ENCODE data around the gene SEPTIN5. TPM values are rescaled to one million over a fixed set of nuclear protein-coding genes. Genes with fewer than 3 reads are reported as not detected.

The SEPTIN5 gene
- total and polyA plus RNA-seq, 4 experiments from 2014 or later: not detected

DNA sequence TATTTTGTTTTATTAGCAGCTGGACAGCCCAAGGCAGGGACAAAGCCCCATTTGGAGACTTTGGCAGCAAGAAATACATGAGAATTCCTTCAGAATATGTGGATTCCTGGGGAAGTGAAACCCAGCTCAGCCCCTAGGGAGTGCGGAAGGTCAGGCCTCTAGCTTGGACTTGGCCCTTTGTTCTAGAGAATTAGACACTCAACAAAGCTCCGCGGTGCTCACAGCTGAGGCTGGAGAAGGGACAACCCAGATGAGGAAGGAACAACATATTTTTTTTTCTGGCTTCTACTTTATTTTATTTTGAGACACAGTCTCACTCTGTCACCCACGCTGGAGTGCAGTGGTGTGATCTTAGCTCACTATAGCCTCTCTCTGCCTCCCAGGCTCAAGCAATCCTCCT lies 44.7 kb upstream of the SEPTIN5 start:
- Mint-ChIP-seq H3K27ac (no peak overlapping the region), H3K4me1 (no peaks in the 10 kb centered on the region), H3K9me3 (no peaks in the 10 kb centered on the region), H3K36me3 (no peaks in the 10 kb centered on the region), H3K27me3 (peaks cover 3 to 9% of the 10 kb centered on the region in 2 donors), H3K4me3 (no peak overlapping the region)
- Histone ChIP-seq H3K4me3 (ENCODE audit: low read length in 2 of 2) (no peak overlapping the region), H3K27ac (ENCODE audit: low read depth, low read length) (no peak overlapping the region), H3K36me3 (ENCODE audit: insufficient read depth, low read length) (no peaks in the 10 kb centered on the region), H3K4me1 (ENCODE audit: insufficient read depth, low read length) (no peaks in the 10 kb centered on the region), H3K9me3 (ENCODE audit: control insufficient read depth in 1 of 2, low read length in 2 of 2) (no peaks in the 10 kb centered on the region), H3K27me3 (ENCODE audit: insufficient read depth, low read length) (peaks cover under 1% of the 10 kb centered on the region)
- ChIA-PET CTCF (ENCODE audit: partially characterized antibody) (no interaction called here), POLR2A (ENCODE audit: partially characterized antibody) (no interaction called here)
- intact Hi-C loops (cut with micrococcal nuclease): no loop called here
- DNase-seq: no peak

GRCh38 chr22:19671316-19671715 lies 43.0 kb upstream of the SEPTIN5 start:
- H3K9me3 Mint-ChIP-seq: no peaks in the 10 kb centered on the region
- ChIA-PET CTCF (ENCODE audit: partially characterized antibody) (no interaction called here), POLR2A (ENCODE audit: partially characterized antibody) (no interaction called here)
- Histone ChIP-seq H3K27ac (ENCODE audit: low read depth, low read length) (no peak overlapping the region), H3K27me3 (ENCODE audit: insufficient read depth, low read length) (peaks cover 6% of the 10 kb centered on the region), H3K36me3 (ENCODE audit: insufficient read depth, low read length) (no peaks in the 10 kb centered on the region), H3K9me3 (ENCODE audit: control insufficient read depth in 1 of 2, low read length in 2 of 2) (no peaks in the 10 kb centered on the region), H3K4me1 (ENCODE audit: insufficient read depth, low read length) (no peaks in the 10 kb centered on the region), H3K4me3 (ENCODE audit: low read length in 2 of 2) (no peak overlapping the region)
- H3K27me3 Mint-ChIP-seq: peaks cover 7 to 8% of the 10 kb centered on the region in 2 donors
- intact Hi-C loops (cut with micrococcal nuclease): no loop called here
- no peak overlapping the region for H3K4me3 Mint-ChIP-seq
- DNase-seq: no peak
- no peaks in the 10 kb centered on the region for H3K4me1 Mint-ChIP-seq
- no peaks in the 10 kb centered on the region for H3K36me3 Mint-ChIP-seq
- no peak overlapping the region for H3K27ac Mint-ChIP-seq

DNA sequence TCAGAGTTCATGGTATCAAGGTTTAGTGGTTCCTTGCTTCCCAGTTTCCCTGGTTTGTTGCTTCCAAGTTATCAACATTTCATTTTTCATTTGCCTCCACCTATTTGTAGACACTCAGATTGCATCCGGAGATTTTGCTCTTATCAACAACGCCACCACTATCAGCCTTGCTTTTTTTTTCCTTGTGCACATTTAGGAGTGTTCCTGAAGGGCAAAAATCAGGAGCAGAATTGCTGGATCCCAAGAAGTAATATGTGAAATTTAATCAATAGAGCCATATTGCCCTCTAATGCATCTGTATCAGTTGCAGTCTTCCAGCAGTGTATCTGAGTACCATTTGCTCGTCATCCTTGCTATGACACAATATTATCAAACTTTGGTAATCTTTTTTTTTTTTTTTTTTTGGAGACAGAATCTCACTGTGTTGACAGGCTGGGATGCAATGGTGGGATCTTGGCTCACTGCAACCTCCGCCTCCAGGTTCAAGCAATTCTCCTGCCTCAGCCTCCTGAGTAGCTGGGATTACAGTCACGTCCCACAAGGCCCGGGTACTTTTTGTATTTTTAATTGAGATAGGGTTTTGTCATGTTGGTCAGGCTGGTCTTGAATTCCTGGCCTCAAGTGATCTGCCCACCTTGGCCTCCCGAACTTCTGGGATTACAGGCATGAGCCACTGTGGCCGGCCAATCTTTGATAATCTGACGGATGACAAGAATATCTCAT lies 42.1 kb upstream of the SEPTIN5 start:
- Mint-ChIP-seq H3K27me3 (peaks cover 7 to 9% of the 10 kb centered on the region in 2 donors), H3K4me1 (no peaks in the 10 kb centered on the region), H3K4me3 (no peak overlapping the region), H3K9me3 (no peaks in the 10 kb centered on the region), H3K27ac (no peak overlapping the region), H3K36me3 (no peaks in the 10 kb centered on the region)
- Histone ChIP-seq H3K27me3 (ENCODE audit: insufficient read depth, low read length) (peaks cover 6% of the 10 kb centered on the region), H3K9me3 (ENCODE audit: control insufficient read depth in 1 of 2, low read length in 2 of 2) (no peaks in the 10 kb centered on the region), H3K4me1 (ENCODE audit: insufficient read depth, low read length) (no peaks in the 10 kb centered on the region), H3K36me3 (ENCODE audit: insufficient read depth, low read length) (no peaks in the 10 kb centered on the region), H3K27ac (ENCODE audit: low read depth, low read length) (no peak overlapping the region), H3K4me3 (ENCODE audit: low read length in 2 of 2) (no peak overlapping the region)
- no peak for DNase-seq
- POLR2A ChIA-PET (ENCODE audit: partially characterized antibody): no interaction called here
- intact Hi-C loops (cut with micrococcal nuclease): no loop called here
- CTCF ChIA-PET (ENCODE audit: partially characterized antibody): no interaction called here

GRCh38 chr22:19673660-19674059 lies 40.6 kb upstream of the SEPTIN5 start:
- no peaks in the 10 kb centered on the region for H3K9me3 ChIP-seq (ENCODE audit: control insufficient read depth in 1 of 2, low read length in 2 of 2)
- H3K4me3 ChIP-seq (ENCODE audit: low read length in 2 of 2): no peak overlapping the region
- H3K27me3 ChIP-seq (ENCODE audit: insufficient read depth, low read length): peaks cover 6% of the 10 kb centered on the region
- intact Hi-C loops (cut with micrococcal nuclease): no loop called here
- Mint-ChIP-seq H3K4me1 (no peaks in the 10 kb centered on the region), H3K27ac (no peak overlapping the region), H3K9me3 (no peaks in the 10 kb centered on the region), H3K4me3 (no peak overlapping the region), H3K36me3 (no peaks in the 10 kb centered on the region), H3K27me3 (peaks cover 10 to 12% of the 10 kb centered on the region in 2 donors)
- no peak overlapping the region for H3K27ac ChIP-seq (ENCODE audit: low read depth, low read length)
- ChIA-PET CTCF (ENCODE audit: partially characterized antibody) (no interaction called here), POLR2A (ENCODE audit: partially characterized antibody) (no interaction called here)
- no peaks in the 10 kb centered on the region for H3K4me1 ChIP-seq (ENCODE audit: insufficient read depth, low read length)
- DNase-seq: no peak
- no peaks in the 10 kb centered on the region for H3K36me3 ChIP-seq (ENCODE audit: insufficient read depth, low read length)

- H3K27ac ChIP-seq (ENCODE audit: low read depth, low read length): no peak overlapping the region
- no peaks in the 10 kb centered on the region for H3K4me1 ChIP-seq (ENCODE audit: insufficient read depth, low read length)
- Mint-ChIP-seq H3K4me1 (no peaks in the 10 kb centered on the region), H3K9me3 (no peaks in the 10 kb centered on the region), H3K36me3 (no peaks in the 10 kb centered on the region), H3K27ac (no peak overlapping the region), H3K27me3 (peaks cover 10 to 12% of the 10 kb centered on the region in 2 donors), H3K4me3 (no peak overlapping the region)
- ChIA-PET CTCF (ENCODE audit: partially characterized antibody) (no interaction called here), POLR2A (ENCODE audit: partially characterized antibody) (no interaction called here)
- no peaks in the 10 kb centered on the region for H3K36me3 ChIP-seq (ENCODE audit: insufficient read depth, low read length)
- no peak overlapping the region for H3K4me3 ChIP-seq (ENCODE audit: low read length in 2 of 2)
- intact Hi-C loops (cut with micrococcal nuclease): no loop called here
- no peak for DNase-seq
- peaks cover 6% of the 10 kb centered on the region for H3K27me3 ChIP-seq (ENCODE audit: insufficient read depth, low read length)
- no peaks in the 10 kb centered on the region for H3K9me3 ChIP-seq (ENCODE audit: control insufficient read depth in 1 of 2, low read length in 2 of 2)
Measured at GRCh38 chr22:19674129-19674928, 40.0 kb upstream of the SEPTIN5 start.

DNA sequence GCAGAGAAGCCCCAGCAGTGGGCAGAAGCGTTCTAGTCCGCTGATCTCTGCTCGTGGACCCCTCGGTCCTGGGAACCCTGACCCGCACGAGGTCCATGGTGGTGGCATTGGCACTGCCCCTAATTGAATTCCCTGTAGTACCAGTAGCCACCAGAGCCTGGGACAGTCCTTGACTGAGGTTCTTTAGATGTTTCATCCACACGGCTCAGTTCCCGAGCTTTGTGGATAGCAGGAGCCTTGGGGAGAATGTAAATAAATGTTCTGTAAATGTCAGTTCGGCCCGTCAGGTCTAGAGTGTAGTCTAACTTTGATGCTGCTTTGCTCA lies 39.4 kb upstream of the SEPTIN5 start:
- Histone ChIP-seq H3K4me1 (ENCODE audit: insufficient read depth, low read length) (no peaks in the 10 kb centered on the region), H3K9me3 (ENCODE audit: control insufficient read depth in 1 of 2, low read length in 2 of 2) (no peaks in the 10 kb centered on the region), H3K4me3 (ENCODE audit: low read length in 2 of 2) (no peak overlapping the region), H3K27ac (ENCODE audit: low read depth, low read length) (no peak overlapping the region), H3K36me3 (ENCODE audit: insufficient read depth, low read length) (no peaks in the 10 kb centered on the region), H3K27me3 (ENCODE audit: insufficient read depth, low read length) (peaks cover 9% of the 10 kb centered on the region)
- no peak for DNase-seq
- intact Hi-C loops (cut with micrococcal nuclease): no loop called here
- H3K27me3 Mint-ChIP-seq: peaks cover 10 to 12% of the 10 kb centered on the region in 2 donors
- CTCF ChIA-PET (ENCODE audit: partially characterized antibody): no interaction called here
- H3K9me3 Mint-ChIP-seq: no peaks in the 10 kb centered on the region
- no peaks in the 10 kb centered on the region for H3K4me1 Mint-ChIP-seq
- H3K27ac Mint-ChIP-seq: no peak overlapping the region
- H3K36me3 Mint-ChIP-seq: no peaks in the 10 kb centered on the region
- POLR2A ChIA-PET (ENCODE audit: partially characterized antibody): no interaction called here
- no peak overlapping the region for H3K4me3 Mint-ChIP-seq

- H3K4me3 ChIP-seq (ENCODE audit: low read length in 2 of 2): no peak overlapping the region
- no peaks in the 10 kb centered on the region for H3K36me3 ChIP-seq (ENCODE audit: insufficient read depth, low read length)
- no peak overlapping the region for H3K27ac ChIP-seq (ENCODE audit: low read depth, low read length)
- no peaks in the 10 kb centered on the region for H3K4me1 ChIP-seq (ENCODE audit: insufficient read depth, low read length)
- no peak for DNase-seq
- ChIA-PET POLR2A (ENCODE audit: partially characterized antibody) (no interaction called here), CTCF (ENCODE audit: partially characterized antibody) (interaction anchor here (1.3 kb wide), 1 partner anchor 42 kb away, joined by 5 read pairs; no protein-coding TSS in a partner anchor)
- Mint-ChIP-seq H3K4me3 (no peak overlapping the region), H3K27me3 (peaks cover 10 to 13% of the 10 kb centered on the region in 2 donors), H3K9me3 (no peaks in the 10 kb centered on the region), H3K4me1 (no peaks in the 10 kb centered on the region), H3K36me3 (no peaks in the 10 kb centered on the region), H3K27ac (no peak overlapping the region)
- intact Hi-C loops (cut with micrococcal nuclease): no loop called here
- H3K27me3 ChIP-seq (ENCODE audit: insufficient read depth, low read length): peaks cover 9% of the 10 kb centered on the region
- no peaks in the 10 kb centered on the region for H3K9me3 ChIP-seq (ENCODE audit: control insufficient read depth in 1 of 2, low read length in 2 of 2)
Measured at GRCh38 chr22:19675428-19675827, 38.9 kb upstream of the SEPTIN5 start.
